Measurements from ENCODE around the gene GRIK5. TPM values are rescaled to one million over a fixed set of nuclear protein-coding genes. Genes with fewer than 3 reads are reported as not detected.

The GRIK5 gene
- total and polyA plus RNA-seq, 2 experiments from 2014 or later = 0.50 to 0.60 TPM

DNA sequence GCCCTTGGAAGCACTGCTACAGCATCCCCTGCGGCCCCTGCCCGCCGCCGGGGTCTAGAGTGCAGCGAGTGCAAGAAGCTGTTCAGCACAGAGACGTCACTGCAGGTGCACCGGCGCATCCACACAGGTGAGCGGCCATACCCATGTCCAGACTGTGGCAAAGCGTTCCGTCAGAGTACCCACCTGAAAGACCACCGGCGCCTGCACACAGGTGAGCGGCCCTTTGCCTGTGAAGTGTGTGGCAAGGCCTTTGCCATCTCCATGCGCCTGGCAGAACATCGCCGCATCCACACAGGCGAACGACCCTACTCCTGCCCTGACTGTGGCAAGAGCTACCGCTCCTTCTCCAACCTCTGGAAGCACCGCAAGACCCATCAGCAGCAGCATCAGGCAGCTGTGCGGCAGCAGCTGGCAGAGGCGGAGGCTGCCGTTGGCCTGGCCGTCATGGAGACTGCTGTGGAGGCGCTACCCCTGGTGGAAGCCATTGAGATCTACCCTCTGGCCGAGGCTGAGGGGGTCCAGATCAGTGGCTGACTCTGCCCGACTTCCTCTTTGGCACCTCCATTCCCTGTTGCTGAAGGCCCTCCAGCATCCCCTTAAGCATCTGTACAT, 10.9 kb upstream of the GRIK5 start:
- 94% methylated on average over 28 of the region's 28 CpGs for WGBS (ENCODE audit: low lambda C conversion rate, missing lambda C conversion rate)
- Histone ChIP-seq H3K27ac (peak overlapping the region; percentile 53), H4K20me1 (ENCODE audit: insufficient read depth, poor library complexity, severe bottlenecking) (peaks cover 30% of the 10 kb centered on the region), H3K79me2 (peaks cover 28% of the 10 kb centered on the region), H3K4me3 (no peak overlapping the region), H3K9me3 (ENCODE audit: low read depth) (no peaks in the 10 kb centered on the region), H3K4me2 (no peak overlapping the region), H3K27me3 (no peaks in the 10 kb centered on the region), H3K9me2 (replicated peaks; ENCODE audit: insufficient read depth) (no peaks in the 10 kb centered on the region), H3K4me1 (ENCODE audit: insufficient read depth) (peaks cover 9% of the 10 kb centered on the region), H3K36me3 (replicated peaks; ENCODE audit: insufficient read depth, low read depth) (no peaks in the 10 kb centered on the region), H2AFZ (no peak overlapping the region)
- DNase-seq (ENCODE audit: low spot score) = no peak
- TF ChIP-seq CTCF (IDR thresholded peaks at IDR 0.05; ENCODE audit: poor library complexity) (no peak), EZH2 (IDR thresholded peaks at IDR 0.05; ENCODE audit: borderline replicate concordance) (no peak), EZH2phosphoT487 (IDR thresholded peaks at IDR 0.05; ENCODE audit: low read depth, severe bottlenecking, unreplicated experiment) (no peak)

DNA sequence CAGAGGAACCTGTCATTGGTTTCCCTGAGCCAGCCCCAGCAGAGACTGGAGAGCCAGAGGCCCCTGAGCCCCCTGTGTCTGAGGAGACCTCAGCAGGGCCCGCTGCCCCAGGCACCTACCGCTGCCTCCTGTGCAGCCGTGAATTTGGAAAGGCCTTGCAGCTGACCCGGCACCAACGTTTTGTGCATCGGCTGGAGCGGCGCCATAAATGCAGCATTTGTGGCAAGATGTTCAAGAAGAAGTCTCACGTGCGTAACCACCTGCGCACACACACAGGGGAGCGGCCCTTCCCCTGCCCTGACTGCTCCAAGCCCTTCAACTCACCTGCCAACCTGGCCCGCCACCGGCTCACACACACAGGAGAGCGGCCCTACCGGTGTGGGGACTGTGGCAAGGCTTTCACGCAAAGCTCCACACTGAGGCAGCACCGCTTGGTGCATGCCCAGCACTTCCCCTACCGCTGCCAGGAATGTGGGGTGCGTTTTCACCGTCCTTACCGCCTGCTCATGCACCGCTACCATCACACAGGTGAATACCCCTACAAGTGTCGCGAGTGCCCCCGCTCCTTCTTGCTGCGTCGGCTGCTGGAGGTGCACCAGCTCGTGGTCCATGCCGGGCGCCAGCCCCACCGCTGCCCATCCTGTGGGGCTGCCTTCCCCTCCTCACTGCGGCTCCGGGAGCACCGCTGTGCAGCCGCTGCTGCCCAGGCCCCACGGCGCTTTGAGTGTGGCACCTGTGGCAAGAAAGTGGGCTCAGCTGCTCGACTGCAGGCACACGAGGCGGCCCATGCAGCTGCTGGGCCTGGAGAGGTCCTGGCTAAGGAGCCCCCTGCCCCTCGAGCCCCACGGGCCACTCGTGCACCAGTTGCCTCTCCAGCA, 10.1 kb upstream of the GRIK5 start:
- H3K27ac ChIP-seq = no peak overlapping the region
- 98% methylated on average over 44 of the region's 44 CpGs for WGBS (ENCODE audit: low lambda C conversion rate, missing lambda C conversion rate)
- H3K4me1 ChIP-seq (ENCODE audit: insufficient read depth) = peaks cover 11% of the 10 kb centered on the region
- no peaks in the 10 kb centered on the region for H3K36me3 ChIP-seq (replicated peaks; ENCODE audit: insufficient read depth, low read depth)
- H3K79me2 ChIP-seq = peaks cover 28% of the 10 kb centered on the region
- no peak overlapping the region for H2AFZ ChIP-seq
- no peaks in the 10 kb centered on the region for H3K9me2 ChIP-seq (replicated peaks; ENCODE audit: insufficient read depth)
- H3K9me3 ChIP-seq (ENCODE audit: low read depth) = no peaks in the 10 kb centered on the region
- no peak overlapping the region for H3K4me3 ChIP-seq
- peaks cover 30% of the 10 kb centered on the region for H4K20me1 ChIP-seq (ENCODE audit: insufficient read depth, poor library complexity, severe bottlenecking)
- DNase-seq (ENCODE audit: low spot score) = no peak
- H3K4me2 ChIP-seq = no peak overlapping the region
- TF ChIP-seq CTCF (IDR thresholded peaks at IDR 0.05; ENCODE audit: poor library complexity) (no peak), EZH2 (IDR thresholded peaks at IDR 0.05; ENCODE audit: borderline replicate concordance) (no peak), EZH2phosphoT487 (IDR thresholded peaks at IDR 0.05; ENCODE audit: low read depth, severe bottlenecking, unreplicated experiment) (no peak)
- no peaks in the 10 kb centered on the region for H3K27me3 ChIP-seq

DNA sequence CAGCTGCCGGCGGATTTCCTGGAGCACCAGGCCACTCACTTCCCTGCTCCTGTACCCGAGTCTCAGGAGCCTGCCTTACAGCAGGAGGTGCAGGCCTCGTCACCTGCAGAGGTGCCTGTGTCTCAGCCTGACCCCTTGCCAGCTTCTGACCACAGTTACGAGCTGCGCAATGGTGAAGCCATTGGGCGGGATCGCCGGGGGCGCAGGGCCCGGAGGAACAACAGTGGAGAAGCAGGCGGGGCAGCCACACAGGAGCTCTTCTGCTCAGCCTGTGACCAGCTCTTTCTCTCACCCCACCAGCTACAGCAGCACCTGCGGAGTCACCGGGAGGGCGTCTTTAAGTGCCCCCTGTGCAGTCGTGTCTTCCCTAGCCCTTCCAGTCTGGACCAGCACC, 9.3 kb upstream of the GRIK5 start:
- Histone ChIP-seq H2AFZ (no peak overlapping the region), H3K36me3 (replicated peaks; ENCODE audit: insufficient read depth, low read depth) (no peaks in the 10 kb centered on the region), H4K20me1 (ENCODE audit: insufficient read depth, poor library complexity, severe bottlenecking) (peaks cover 30% of the 10 kb centered on the region), H3K9me2 (replicated peaks; ENCODE audit: insufficient read depth) (no peaks in the 10 kb centered on the region), H3K79me2 (peaks cover 34% of the 10 kb centered on the region), H3K4me2 (no peak overlapping the region), H3K4me3 (no peak overlapping the region), H3K27me3 (no peaks in the 10 kb centered on the region), H3K27ac (no peak overlapping the region), H3K4me1 (ENCODE audit: insufficient read depth) (peaks cover 15% of the 10 kb centered on the region), H3K9me3 (ENCODE audit: low read depth) (no peaks in the 10 kb centered on the region)
- no peak for DNase-seq (ENCODE audit: low spot score)
- WGBS (ENCODE audit: low lambda C conversion rate, missing lambda C conversion rate) = 94% methylated on average over 16 of the region's 16 CpGs
- no peak for TF ChIP-seq CTCF (IDR thresholded peaks at IDR 0.05; ENCODE audit: poor library complexity)
- TF ChIP-seq EZH2 (IDR thresholded peaks at IDR 0.05; ENCODE audit: borderline replicate concordance) = no peak
- TF ChIP-seq EZH2phosphoT487 (IDR thresholded peaks at IDR 0.05; ENCODE audit: low read depth, severe bottlenecking, unreplicated experiment) = no peak
